Cortex of kidney (tissue), 1 donor: ENCODE data around the gene FBLN7.

Source experiments
- DNase-seq: peaks from one replicate; lab custom pipeline; 2025; lab: John Stamatoyannopoulos, UW

The FBLN7 gene

GRCh38 chr2:112140899-112141625, 2.9 kb downstream of the FBLN7 start:
- no peak for DNase-seq

- no peak for DNase-seq
Observed at GRCh38 chr2:112141626-112142007, 3.4 kb downstream of the FBLN7 start.

GRCh38 chr2:112142525-112143078, 4.4 kb downstream of the FBLN7 start:
- DNase-seq, result no peak

- no peak for DNase-seq
Observed at GRCh38 chr2:112143150-112143549, 5.0 kb downstream of the FBLN7 start.

GRCh38 chr2:112144966-112145365, 6.8 kb downstream of the FBLN7 start:
- no peak for DNase-seq

GRCh38 chr2:112147382-112148168, 9.4 kb downstream of the FBLN7 start:
- no peak for DNase-seq

- DNase-seq, result no peak
Observed at GRCh38 chr2:112148477-112148876, 10.3 kb downstream of the FBLN7 start.

- no peak for DNase-seq
Observed at GRCh38 chr2:112149194-112149593, 11.0 kb downstream of the FBLN7 start.

- no peak for DNase-seq
Observed at GRCh38 chr2:112149866-112150435, 11.8 kb downstream of the FBLN7 start.

- no peak for DNase-seq
Observed at GRCh38 chr2:112150447-112150846, 12.3 kb downstream of the FBLN7 start.

- DNase-seq, result no peak
Observed at GRCh38 chr2:112150851-112151250, 12.7 kb downstream of the FBLN7 start.

- DNase-seq, result no peak
Observed at GRCh38 chr2:112151271-112151670, 13.1 kb downstream of the FBLN7 start.

- DNase-seq, result no peak
Observed at GRCh38 chr2:112151701-112152440, 13.7 kb downstream of the FBLN7 start.

- no peak for DNase-seq
Observed at GRCh38 chr2:112152476-112153178, 14.4 kb downstream of the FBLN7 start.

GRCh38 chr2:112153179-112153490, 14.9 kb downstream of the FBLN7 start:
- no peak for DNase-seq

- DNase-seq, result no peak
Observed at GRCh38 chr2:112153501-112153900, 15.3 kb downstream of the FBLN7 start.

GRCh38 chr2:112154246-112155117, 16.3 kb downstream of the FBLN7 start:
- no peak for DNase-seq

GRCh38 chr2:112155331-112156151, 17.4 kb downstream of the FBLN7 start:
- DNase-seq, result no peak

GRCh38 chr2:112156152-112156986, 18.2 kb downstream of the FBLN7 start:
- DNase-seq, result no peak
